B cell (primary cell): ENCODE measurements around the gene TTL. TPM values are rescaled to one million over a fixed set of nuclear protein-coding genes. Genes with fewer than 3 reads are reported as not detected.

Source experiments
- ATAC-seq: fragments of 200-7000 bp; cut with Tn5 transposase; one replicate; pipeline ENCODE4 v1.10.0; 2021; ENCODE audit warnings: low read depth, mild to moderate bottlenecking, moderate number of reproducible peaks, moderate library complexity
- CTCF ChIA-PET: fragments of 350-600 bp; sonication (Branson Sonifier 250); formaldehyde crosslinking; loops from one replicate; lab custom pipeline; 2021; ENCODE audit warnings: antibody characterized with exemption, inconsistent platforms; lab: Charles Lee
- POLR2A ChIA-PET: fragments of 350-600 bp; sonication (Branson Sonifier 250); formaldehyde crosslinking; loops from one replicate; lab custom pipeline; 2021; ENCODE audit warnings: antibody characterized with exemption; lab: Charles Lee
- DNase-seq: peaks from one replicate; pipeline ENCODE4 v3.0.0; 2013
- H2AFZ ChIP-seq: 2 replicates; pipeline ENCODE4 v1.6.1; 2012; ENCODE audit warnings: mild to moderate bottlenecking, low read depth, low read length; ENCODE audit not compliant: insufficient read depth, poor library complexity, severe bottlenecking
- H3K27ac ChIP-seq, 2 donors: 1 replicate in 1 of 2; 2 replicates in 1 of 2; pipeline ENCODE4 v1.5.1; 2012 to 2013; ENCODE audit warnings: low read length in 2 of 2, mild to moderate bottlenecking in 2 of 2, moderate library complexity in 1 of 2
- H3K27me3 ChIP-seq, 4 experiments: fragments of 200-600 bp in 1 of 4; sonication (generic) in 1 of 4; replicated peaks in 1 of 4; 1 replicate in 2 of 4; 2 replicates in 2 of 4; pipeline versions ENCODE4 v1.6.1 to v1.7.0; 2013 to 2016; ENCODE audit warnings: low read length in 3 of 4, mild to moderate bottlenecking in 2 of 4, mixed read lengths in 1 of 4, moderate library complexity in 1 of 4; ENCODE audit not compliant: insufficient read depth in 4 of 4, control insufficient read depth in 3 of 4; ENCODE audit errors: control extremely low read depth in 1 of 4
- H3K36me3 ChIP-seq, 2 experiments: replicated peaks in 1 of 2; 1 replicate in 1 of 2; 2 replicates in 1 of 2; pipeline versions ENCODE4 v1.6.1 to v1.7.1; 2013; ENCODE audit warnings: low read length in 1 of 2; ENCODE audit not compliant: insufficient read depth in 2 of 2, control insufficient read depth in 1 of 2; ENCODE audit errors: control extremely low read depth in 1 of 2, extremely low read depth in 1 of 2
- H3K4me1 ChIP-seq, 2 donors: fragments of 200-600 bp in 1 of 2; sonication (generic) in 1 of 2; 1 replicate in 1 of 2; 2 replicates in 1 of 2; pipeline versions ENCODE4 v1.5.1 to v1.6.1; 2013 to 2017; ENCODE audit warnings: low read length in 2 of 2; ENCODE audit not compliant: control insufficient read depth in 2 of 2, insufficient read depth in 2 of 2
- H3K4me2 ChIP-seq: replicated peaks from 2 replicates; pipeline ENCODE3; 2012; ENCODE audit warnings: mild to moderate bottlenecking, low read depth, low read length; ENCODE audit not compliant: poor library complexity, severe bottlenecking
- H3K4me3 ChIP-seq, 5 experiments: fragments of 200-600 bp in 1 of 5; sonication (generic) in 1 of 5; 1 replicate in 3 of 5; 2 replicates in 2 of 5; pipeline versions ENCODE4 v1.5.1 to v1.7.0; 2011 to 2016; ENCODE audit warnings: low read length in 4 of 5, mild to moderate bottlenecking in 4 of 5, low read depth in 2 of 5, control low read depth in 1 of 5, moderate library complexity in 1 of 5; ENCODE audit not compliant: insufficient read depth in 1 of 5; ENCODE audit errors: control extremely low read depth in 1 of 5, extremely low read depth in 1 of 5
- H3K79me2 ChIP-seq: fragments of 200-600 bp; sonication (generic); one replicate; pipeline ENCODE4 v1.6.0; 2016; ENCODE audit warnings: low read length; ENCODE audit not compliant: control insufficient read depth, insufficient read depth
- H3K9ac ChIP-seq: fragments of 200-600 bp; sonication (generic); 2 replicates; pipeline ENCODE4 v1.6.1; 2017; ENCODE audit warnings: mild to moderate bottlenecking, low read length, moderate library complexity
- H3K9me3 ChIP-seq, 3 donors: one replicate each; pipeline versions ENCODE4 v1.6.1 to v1.7.1; 2013; ENCODE audit warnings: low read length in 2 of 3; ENCODE audit not compliant: control insufficient read depth in 2 of 3, insufficient read depth in 1 of 3; ENCODE audit errors: control extremely low read depth in 1 of 3
- H4K20me1 ChIP-seq: 2 replicates; pipeline ENCODE4 v1.6.0; 2012; ENCODE audit warnings: mild to moderate bottlenecking, low read length; ENCODE audit not compliant: insufficient read depth, control insufficient read depth, poor library complexity, severe bottlenecking
- H3K27ac Mint-ChIP-seq: one replicate; pipeline ENCODE4 v1.8.0; 2021; ENCODE audit warnings: mixed read lengths
- H3K27me3 Mint-ChIP-seq: one replicate; pipeline ENCODE4 v1.8.0; 2021; ENCODE audit warnings: mixed read lengths
- H3K4me1 Mint-ChIP-seq: one replicate; pipeline ENCODE4 v1.8.0; 2021; ENCODE audit warnings: mixed read lengths
- H3K4me3 Mint-ChIP-seq: one replicate; pipeline ENCODE4 v1.8.0; 2021; ENCODE audit warnings: mixed read lengths
- H3K9me3 Mint-ChIP-seq: one replicate; pipeline ENCODE4 v1.8.0; 2022; ENCODE audit warnings: mixed read lengths; ENCODE audit not compliant: insufficient read depth
- CTCF ChIP-seq: fragments of 200-600 bp; IDR thresholded peaks from one replicate; pipeline ENCODE4 v1.8.0; 2022; ENCODE audit warnings: antibody characterized with exemption, mild to moderate bottlenecking
- EZH2 ChIP-seq: IDR thresholded peaks from 2 replicates; pipeline ENCODE4 v1.6.1; 2012; ENCODE audit warnings: borderline replicate concordance, low read depth, mild to moderate bottlenecking, moderate library complexity, low read length; ENCODE audit not compliant: insufficient read depth, poor library complexity, severe bottlenecking
- WGBS: methylation state at CpG from one replicate; pipeline ENCODE4 v1.1.5; 2013; ENCODE audit warnings: missing lambda C conversion rate; ENCODE audit not compliant: insufficient coverage; 5-methylcytosine and 5-hydroxymethylcytosine counted together
- intact Hi-C: fragments of 100-400 bp; cut with micrococcal nuclease; formaldehyde crosslinking; loops from one replicate; pipeline ENCODE4 v1.10.0; 2022
- polyA plus RNA-seq: library from polyadenylated mRNA; depleted of rRNA; stranded (reverse); fragments of >200 nt; gene quantifications from 2 replicates; pipeline ENCODE4 v1.2.3, GENCODE V29; 2012
- total RNA-seq, 2 donors: library from RNA; stranded (reverse); fragments of 120-200 nt in 1 of 2; gene quantifications; 1 replicate in 1 of 2; 2 replicates in 1 of 2; pipeline versions ENCODE4 v1.2.3 to v1.2.4, GENCODE V29; 2013 to 2022

The TTL gene
- total and polyA plus RNA-seq, 2 donors (not counting 1 experiment from before 2014, with no cell fraction given), result 9.5 to 31.4 TPM

GRCh38 chr2:112465382-112465781 is 16.6 kb upstream of the TTL start:
- no peak overlapping the region for H3K27ac Mint-ChIP-seq
- Histone ChIP-seq H3K36me3 (no peaks in the 10 kb centered on the region), H2AFZ (no peak overlapping the region), H3K4me1 (no peaks in the 10 kb centered on the region), H3K79me2 (no peaks in the 10 kb centered on the region), H3K27me3 (peaks cover 0 to 10% (median 6%) of the 10 kb centered on the region in 4 experiments), H3K27ac (no peak overlapping the region), H3K9me3 (peaks cover 0 to 1% (median 0%) of the 10 kb centered on the region in 3 donors), H3K9ac (no peak overlapping the region), H4K20me1 (no peaks in the 10 kb centered on the region), H3K4me2 (no peak overlapping the region), H3K4me3 (no peak overlapping the region)
- DNase-seq, result no peak
- H3K4me1 Mint-ChIP-seq, result no peaks in the 10 kb centered on the region
- intact Hi-C loops, result no loop called here
- ChIA-PET POLR2A (interaction anchor here (0.7 kb wide), 1 partner anchor 44 kb away, joined by 14 read pairs; no protein-coding TSS in a partner anchor), CTCF (no interaction called here)
- peaks cover 20% of the 10 kb centered on the region for H3K27me3 Mint-ChIP-seq
- WGBS, result no CpG with 5 or more reads among the region's 3 CpGs
- no peak for TF ChIP-seq CTCF
- no peaks in the 10 kb centered on the region for H3K9me3 Mint-ChIP-seq
- no peak for ATAC-seq
- H3K4me3 Mint-ChIP-seq, result no peak overlapping the region

- Histone ChIP-seq H3K79me2 (no peaks in the 10 kb centered on the region), H3K4me2 (no peak overlapping the region), H3K4me1 (no peaks in the 10 kb centered on the region), H3K4me3 (no peak overlapping the region), H2AFZ (no peak overlapping the region), H3K9ac (no peak overlapping the region), H3K27ac (no peak overlapping the region), H4K20me1 (no peaks in the 10 kb centered on the region), H3K27me3 (no peaks in the 10 kb centered on the region), H3K36me3 (no peaks in the 10 kb centered on the region), H3K9me3 (peaks cover 0 to under 1% (median 0%) of the 10 kb centered on the region in 3 donors)
- TF ChIP-seq EZH2 (no peak), CTCF (no peak)
- no peaks in the 10 kb centered on the region for H3K27me3 Mint-ChIP-seq
- WGBS, result 100% methylated on average over 3 of the region's 6 CpGs
- intact Hi-C loops, result no loop called here
- H3K4me1 Mint-ChIP-seq, result no peaks in the 10 kb centered on the region
- POLR2A ChIA-PET, result no interaction called here
- H3K9me3 Mint-ChIP-seq, result no peaks in the 10 kb centered on the region
- H3K27ac Mint-ChIP-seq, result no peak overlapping the region
- CTCF ChIA-PET, result interaction anchor here (1.2 kb wide), 1 partner anchor 9 kb away, joined by 3 read pairs; no protein-coding TSS in a partner anchor
- ATAC-seq (no peak), DNase-seq (no peak)
- no peak overlapping the region for H3K4me3 Mint-ChIP-seq
Measured at GRCh38 chr2:112472547-112473263, 9.3 kb upstream of the TTL start.
